ENCODE results near the gene UBR1.

DNA sequence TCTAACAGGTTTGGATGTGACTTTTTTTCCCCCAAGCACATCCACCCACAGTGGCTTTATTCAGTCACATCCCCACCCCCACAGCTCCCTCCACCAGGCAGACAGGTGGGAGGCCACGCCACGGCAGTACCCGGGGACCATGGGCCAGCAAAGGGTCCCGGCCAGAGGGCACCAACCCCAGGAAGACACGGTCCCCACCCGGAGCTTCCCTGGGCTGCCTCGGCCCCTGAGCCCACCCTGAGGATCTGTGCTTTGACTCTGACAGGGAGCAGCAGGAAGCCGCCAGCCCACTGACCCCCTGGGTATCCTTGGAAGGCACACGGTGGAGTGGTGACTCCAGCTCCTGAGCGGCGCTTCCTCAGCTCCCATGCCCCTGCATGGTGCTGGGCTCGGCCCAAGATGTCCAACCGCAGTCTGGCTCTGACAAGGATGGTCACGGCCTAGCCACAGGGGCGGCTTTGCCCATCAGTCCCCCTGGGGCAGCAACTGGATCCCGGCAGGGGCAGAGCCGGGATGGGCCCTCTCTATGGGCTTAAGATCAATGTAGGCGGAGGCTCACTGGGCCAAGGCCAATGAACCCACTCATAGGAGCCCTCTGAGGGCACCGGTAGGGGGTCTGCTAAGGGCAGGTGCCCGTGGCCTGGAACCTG, 119.0 kb downstream of the UBR1 start:
- TF ChIP-seq, protein P1, sequence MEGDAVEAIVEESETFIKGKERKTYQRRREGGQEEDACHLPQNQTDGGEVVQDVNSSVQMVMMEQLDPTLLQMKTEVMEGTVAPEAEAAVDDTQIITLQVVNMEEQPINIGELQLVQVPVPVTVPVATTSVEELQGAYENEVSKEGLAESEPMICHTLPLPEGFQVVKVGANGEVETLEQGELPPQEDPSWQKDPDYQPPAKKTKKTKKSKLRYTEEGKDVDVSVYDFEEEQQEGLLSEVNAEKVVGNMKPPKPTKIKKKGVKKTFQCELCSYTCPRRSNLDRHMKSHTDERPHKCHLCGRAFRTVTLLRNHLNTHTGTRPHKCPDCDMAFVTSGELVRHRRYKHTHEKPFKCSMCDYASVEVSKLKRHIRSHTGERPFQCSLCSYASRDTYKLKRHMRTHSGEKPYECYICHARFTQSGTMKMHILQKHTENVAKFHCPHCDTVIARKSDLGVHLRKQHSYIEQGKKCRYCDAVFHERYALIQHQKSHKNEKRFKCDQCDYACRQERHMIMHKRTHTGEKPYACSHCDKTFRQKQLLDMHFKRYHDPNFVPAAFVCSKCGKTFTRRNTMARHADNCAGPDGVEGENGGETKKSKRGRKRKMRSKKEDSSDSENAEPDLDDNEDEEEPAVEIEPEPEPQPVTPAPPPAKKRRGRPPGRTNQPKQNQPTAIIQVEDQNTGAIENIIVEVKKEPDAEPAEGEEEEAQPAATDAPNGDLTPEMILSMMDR (IDR thresholded peaks at IDR 0.05) = no peak
- TF ChIP-seq POLR2A (IDR thresholded peaks at IDR 0.05) = no peak
